A549 (cell line): ENCODE data around the gene RAE1. TPM values are rescaled to one million over a fixed set of nuclear protein-coding genes. Genes with fewer than 3 reads are reported as not detected.

Experiments
- ATAC-seq, 2 experiments: fragments of 200-7000 bp in 1 of 2; fragments of >200 bp in 1 of 2; cut with Nextera tagmentation in 1 of 2; cut with Tn5 transposase in 1 of 2; 3 replicates each; pipeline versions ENCODE4 v1.8.0 to v1.9.1; 2018 to 2020; ENCODE audit warnings: mild to moderate bottlenecking in 1 of 2, moderate library complexity in 1 of 2
- CTCF ChIA-PET: fragments of 300-600 bp; sonication (Branson Sonifier 250); formaldehyde crosslinking; extraction: SDS; loops from one replicate; lab custom pipeline; 2021; ENCODE audit warnings: antibody characterized with exemption, inconsistent platforms; lab: Yijun Ruan, JAX
- POLR2A ChIA-PET: fragments of 350-600 bp; formaldehyde crosslinking; extraction: SDS; loops from one replicate; lab custom pipeline; 2021; ENCODE audit warnings: antibody characterized with exemption, inconsistent platforms; lab: Yijun Ruan, JAX
- DNase-seq, 2 experiments: peaks; one replicate each; pipeline versions ENCODE4 v3.0.0 to v3.0.0-alpha.2; 2011 to 2016; ENCODE audit warnings: low read depth in 1 of 2, low spot score in 1 of 2
- FAIRE-seq: peaks from 2 replicates; lab custom pipeline; 2011; peaks lifted over from hg19 to GRCh38; lab: Jason Lieb, UNC
- H3K27ac ChIP-seq, 2 experiments: fragments of >200 bp; sonication (Bioruptor Twin); formaldehyde crosslinking; 3 replicates each; pipeline ENCODE4 v1.5.1; 2016 to 2017
- H3K4me1 ChIP-seq: fragments of >200 bp; sonication (Bioruptor Twin); formaldehyde crosslinking; 3 replicates; pipeline ENCODE4 v1.6.1; 2016
- H3K4me2 ChIP-seq: fragments of >200 bp; sonication (Bioruptor Twin); formaldehyde crosslinking; 3 replicates; pipeline ENCODE4 v1.6.1; 2016
- H3K4me3 ChIP-seq: fragments of >200 bp; sonication (Bioruptor Twin); formaldehyde crosslinking; 3 replicates; pipeline ENCODE4 v1.5.1; 2016
- H3K9me3 ChIP-seq: fragments of >200 bp; sonication (Bioruptor Twin); formaldehyde crosslinking; 3 replicates; pipeline ENCODE4 v1.6.1; 2016
- ATOH8 ChIP-seq: fragments of 250-450 bp; sonication (Bioruptor Pico); IDR thresholded peaks from 2 replicates; pipeline ENCODE4 v1.5.0; 2020; ENCODE audit warnings: low read depth, mild to moderate bottlenecking, moderate library complexity
- CHD2 ChIP-seq: fragments of 150-350 bp; IDR thresholded peaks from 2 replicates; pipeline ENCODE4 v1.6.1; 2014; ENCODE audit warnings: low read length; ENCODE audit not compliant: partially characterized antibody
- E2F6 ChIP-seq: IDR thresholded peaks from 2 replicates; pipeline ENCODE4 v1.6.1; 2012; ENCODE audit warnings: low read depth, borderline replicate concordance
- EHF ChIP-seq: fragments of 250-450 bp; sonication (Bioruptor Pico); IDR thresholded peaks from 2 replicates; pipeline ENCODE4 v1.5.0; 2020; ENCODE audit warnings: mild to moderate bottlenecking
- ELK1 ChIP-seq: fragments of 150-350 bp; IDR thresholded peaks from 2 replicates; pipeline ENCODE4 v1.6.1; 2014; ENCODE audit warnings: low read depth, mild to moderate bottlenecking, low read length
- ESRRA ChIP-seq: fragments of 150-350 bp; IDR thresholded peaks from 2 replicates; pipeline ENCODE4 v1.6.1; 2014; ENCODE audit warnings: mild to moderate bottlenecking, low read length, borderline replicate concordance
- FOSL2 ChIP-seq, 2 experiments: fragments of 450-650 bp in 1 of 2; fragments of >200 bp in 1 of 2; sonication (Bioruptor Twin) in 1 of 2; formaldehyde crosslinking; IDR thresholded peaks; 2 replicates each; pipeline versions ENCODE4 v1.5.0 to v1.6.1; 2016 to 2020; ENCODE audit warnings: mild to moderate bottlenecking in 1 of 2, moderate library complexity in 1 of 2
- HOXA7 ChIP-seq: fragments of 250-450 bp; sonication (Bioruptor Pico); IDR thresholded peaks from 2 replicates; pipeline ENCODE4 v1.5.0; 2020; ENCODE audit warnings: mild to moderate bottlenecking, moderate library complexity
- HOXB13 ChIP-seq: fragments of 250-450 bp; sonication (Bioruptor Pico); IDR thresholded peaks from 2 replicates; pipeline ENCODE4 v1.5.0; 2020; ENCODE audit warnings: low read depth, mild to moderate bottlenecking, moderate library complexity
- HOXB5 ChIP-seq: fragments of 250-450 bp; sonication (Bioruptor Pico); IDR thresholded peaks from 2 replicates; pipeline ENCODE4 v1.5.0; 2020; ENCODE audit warnings: mild to moderate bottlenecking, moderate library complexity
- JUN ChIP-seq, 2 experiments: fragments of >200 bp; sonication (Bioruptor Twin); formaldehyde crosslinking; IDR thresholded peaks; 2 replicates in 1 of 2; 3 replicates in 1 of 2; pipeline ENCODE4 v1.6.1; 2016 to 2017
- JUNB ChIP-seq: fragments of >200 bp; sonication (Bioruptor Twin); formaldehyde crosslinking; IDR thresholded peaks from 2 replicates; pipeline ENCODE4 v1.6.1; 2016
- KDM1A ChIP-seq: fragments of 200-600 bp; sonication (generic); IDR thresholded peaks from 2 replicates; pipeline ENCODE4 v1.6.1; 2016; ENCODE audit warnings: low read depth, mild to moderate bottlenecking
- KDM5A ChIP-seq: fragments of 200-600 bp; sonication (generic); IDR thresholded peaks from 2 replicates; pipeline ENCODE4 v1.6.1; 2016; ENCODE audit warnings: antibody characterized with exemption, mild to moderate bottlenecking
- MAFK ChIP-seq: fragments of 450-650 bp; IDR thresholded peaks from 2 replicates; pipeline ENCODE4 v1.6.1; 2014; ENCODE audit not compliant: partially characterized antibody
- MAX ChIP-seq: IDR thresholded peaks from 2 replicates; pipeline ENCODE4 v1.6.1; 2012
- MAZ ChIP-seq: fragments of 150-350 bp; IDR thresholded peaks from 2 replicates; pipeline ENCODE4 v1.6.1; 2014; ENCODE audit warnings: antibody characterized with exemption, low read depth, low read length, borderline replicate concordance
- MYC ChIP-seq: IDR thresholded peaks from 2 replicates; pipeline ENCODE4 v1.6.1; 2012; ENCODE audit warnings: mild to moderate bottlenecking, inconsistent platforms, low read length, improper control_type of control experiment, borderline replicate concordance
- RCOR1 ChIP-seq: fragments of 150-350 bp; IDR thresholded peaks from 2 replicates; pipeline ENCODE4 v1.6.1; 2014; ENCODE audit warnings: antibody characterized with exemption, low read length, low read depth
- RFX5 ChIP-seq: fragments of 450-650 bp; IDR thresholded peaks from 2 replicates; pipeline ENCODE4 v1.7.1; 2014; ENCODE audit warnings: antibody characterized with exemption, mild to moderate bottlenecking, moderate library complexity
- SREBF2 ChIP-seq: fragments of 450-650 bp; IDR thresholded peaks from 2 replicates; pipeline ENCODE4 v1.6.1; 2014; ENCODE audit warnings: mild to moderate bottlenecking, moderate library complexity
- TFCP2L1 ChIP-seq: fragments of 250-450 bp; sonication (Bioruptor Pico); IDR thresholded peaks from 2 replicates; pipeline ENCODE4 v1.5.0; 2021; ENCODE audit warnings: mild to moderate bottlenecking
- TP53 ChIP-seq: fragments of 250-450 bp; sonication (Bioruptor Pico); IDR thresholded peaks from 2 replicates; pipeline ENCODE4 v1.5.0; 2021; ENCODE audit warnings: mild to moderate bottlenecking, moderate library complexity
- USF2 ChIP-seq: fragments of 450-650 bp; IDR thresholded peaks from 2 replicates; pipeline ENCODE4 v1.6.1; 2014; ENCODE audit warnings: antibody characterized with exemption
- ZNF302 ChIP-seq: fragments of 250-450 bp; sonication (Bioruptor Pico); IDR thresholded peaks from 2 replicates; pipeline ENCODE4 v1.9.0; 2021; ENCODE audit warnings: inconsistent platforms, mild to moderate bottlenecking, moderate library complexity
- WGBS: methylation state at CpG from one replicate; pipeline ENCODE4 v1.1.6; 2017; ENCODE audit errors: missing lambda C conversion rate; 5-methylcytosine and 5-hydroxymethylcytosine counted together
- polyA plus RNA-seq, 4 experiments: library from polyadenylated mRNA; depleted of rRNA in 3 of 4; stranded (reverse); fragments of >200 nt; fragmentation: RNase III in 1 of 4; extraction: RNeasy Plus Mini Kit Qiagen cat#74134 plus additional on column Dnase treatment in 1 of 4; gene quantifications; 2 replicates in 3 of 4; 3 replicates in 1 of 4; pipeline ENCODE4 v1.2.3, GENCODE V29; 2011 to 2017

RAE1 gene
- polyA plus RNA-seq, 2 of the 4 experiments (the other 2 are of a cell fraction) = 54.7 to 69.6 TPM

GRCh38 chr20:57369596-57369995, 18.5 kb downstream of the RAE1 start:
- no peak for TF ChIP-seq ELK1
- TF ChIP-seq ATOH8 = no peak
- no peak for TF ChIP-seq RCOR1
- TF ChIP-seq MAFK = no peak
- TF ChIP-seq KDM1A = no peak
- TF ChIP-seq MAX = no peak
- TF ChIP-seq EHF (CRISPR knock-in tag) = no peak
- no peak for TF ChIP-seq MAZ
- no peak for TF ChIP-seq MYC
- TF ChIP-seq ESRRA = no peak
- TF ChIP-seq JUNB = no peak
- no peak for TF ChIP-seq KDM5A
- TF ChIP-seq HOXB5 = no peak
- TF ChIP-seq E2F6 = no peak
- TF ChIP-seq CHD2 = no peak
- 89% methylated on average over 3 of the region's 3 CpGs for WGBS
- Histone ChIP-seq H3K4me2 (no peak overlapping the region), H3K4me1 (no peaks in the 10 kb centered on the region), H3K9me3 (no peaks in the 10 kb centered on the region), H3K4me3 (no peak overlapping the region), H3K27ac (no peak overlapping the region)
- ATAC-seq = no peak
- ChIA-PET CTCF (interaction anchor here (1.4 to 1.7 kb wide), 2 partner anchors 10 to 12 kb away, joined by 4 to 8 read pairs; no protein-coding TSS in a partner anchor), POLR2A (no interaction called here)
- DNase-seq = no peak
- FAIRE-seq = no peak

- FAIRE-seq (no peak), ATAC-seq (no peak), DNase-seq (no peak)
- no peak overlapping the region for H3K4me3 ChIP-seq
- H3K4me2 ChIP-seq = no peak overlapping the region
- H3K9me3 ChIP-seq = no peaks in the 10 kb centered on the region
- no peak overlapping the region for H3K27ac ChIP-seq
- ChIA-PET POLR2A (no interaction called here), CTCF (interaction anchor here (1.4 to 1.7 kb wide), 2 partner anchors 9 to 11 kb away, joined by 4 to 8 read pairs; no protein-coding TSS in a partner anchor)
- 98% methylated on average over 9 of the region's 9 CpGs for WGBS
- no peaks in the 10 kb centered on the region for H3K4me1 ChIP-seq
- TF ChIP-seq ESRRA (no peak), MYC (no peak), MAX (no peak), ELK1 (no peak), HOXA7 (CRISPR knock-in tag) (no peak), JUN (IDR thresholded peaks at IDR 0.05) (no peak), RFX5 (no peak), TP53 (CRISPR knock-in tag) (no peak), HOXB13 (CRISPR knock-in tag) (no peak), ZNF302 (CRISPR knock-in tag) (no peak), FOSL2 (IDR thresholded peaks at IDR 0.05) (no peak), FOSL2 (CRISPR knock-in tag; IDR thresholded peaks at IDR 0.05) (no peak), E2F6 (no peak), USF2 (no peak), TFCP2L1 (CRISPR knock-in tag) (no peak), SREBF2 (no peak)
- TF ChIP-seq, all 56 proteins: peak for 0
These were observed 19.3 kb downstream of the RAE1 start for GRCh38 chr20:57370316-57370715.
